H1 (cell line): Measurements from ENCODE around the gene PTPN21. TPM values are rescaled to one million over a fixed set of nuclear protein-coding genes. Genes with fewer than 3 reads are reported as not detected.

Experiments
- CEBPB ChIP-seq: IDR thresholded peaks from 2 replicates; pipeline ENCODE4 v1.6.1; 2012; ENCODE audit warnings: low read depth, low read length
- CHD7 ChIP-seq: fragments of 300-600 bp; sonication (generic); IDR thresholded peaks from 2 replicates; pipeline ENCODE4 v1.7.1; 2012; ENCODE audit warnings: low read length, moderate library complexity, mild to moderate bottlenecking, inconsistent platforms; ENCODE audit not compliant: insufficient replicate concordance
- TAF7 ChIP-seq: optimal IDR thresholded peaks from 2 replicates; pipeline ENCODE3; 2011; ENCODE audit warnings: low read depth, mild to moderate bottlenecking, inconsistent platforms, low read length, moderate library complexity, borderline replicate concordance
- polyA plus RNA-seq, 7 experiments: library from polyadenylated mRNA; depleted of rRNA in 3 of 7; stranded (reverse) in 5 of 7; unstranded in 2 of 7; fragments of >200 nt in 5 of 7; fragments of 200-250 nt in 2 of 7; gene quantifications; 1 replicate in 5 of 7; 2 replicates in 1 of 7; 4 replicates in 1 of 7; pipeline versions ENCODE4 v1.2.1 to v1.2.3, GENCODE V29; 2011 to 2013; ENCODE audit warnings: missing spikeins in 2 of 7, mixed read lengths in 2 of 7
- total RNA-seq: library from RNA; stranded (reverse); fragmentation: NEBNext Ultra II Directional; extraction: Animal tissue kit (Norgen Biotek cat#: 25700); gene quantifications from 2 replicates; pipeline ENCODE4 v1.2.1, GENCODE V29; 2021

Gene PTPN21
- total and polyA plus RNA-seq, 2 of the 8 experiments (the other 6 are each of a cell fraction or from before 2014, with no cell fraction given): 6.5 to 16.1 TPM

GRCh38 chr14:88488081-88488480 is 66.7 kb downstream of the PTPN21 start (continued):
- TF ChIP-seq CHD7 (no peak), CEBPB (no peak), TAF7 (no peak)
